ACHN (cell line): ENCODE results near the gene KCNV2.

ENCODE experiments used
- DNase-seq: peaks from one replicate; pipeline ENCODE4 v3.0.0-alpha.2; 2015
- in situ Hi-C: cut with HindIII; loops from 2 replicates; pipeline ENCODE4 v1.10.0; 2017; ENCODE audit warnings: low sequenced_read_pairs, low pct_ligation_motif_present, low pct_unique_long_range_greater_than_20kb

The KCNV2 gene

GRCh38 chr9:2711716-2712115 is 5.6 kb upstream of the KCNV2 start:
- in situ Hi-C loops, result no loop called here
- DNase-seq, result no peak

- DNase-seq, result no peak
- in situ Hi-C loops, result no loop called here
These were observed 839 bp downstream of the KCNV2 start for GRCh38 chr9:2718001-2718697.

GRCh38 chr9:2718698-2719033 is 1.4 kb downstream of the KCNV2 start:
- in situ Hi-C loops, result no loop called here
- DNase-seq, result no peak

GRCh38 chr9:2720179-2720654 is 2.9 kb downstream of the KCNV2 start:
- in situ Hi-C loops, result no loop called here
- peak; percentile 39 for DNase-seq

GRCh38 chr9:2722715-2723114 is 5.4 kb downstream of the KCNV2 start:
- peak; percentile 75 for DNase-seq
- in situ Hi-C loops, result no loop called here

GRCh38 chr9:2723376-2724065 is 6.2 kb downstream of the KCNV2 start:
- no peak for DNase-seq
- in situ Hi-C loops, result no loop called here

GRCh38 chr9:2725126-2725525 is 7.8 kb downstream of the KCNV2 start:
- peak; percentile 24 for DNase-seq
- in situ Hi-C loops, result no loop called here

- in situ Hi-C loops, result no loop called here
- no peak for DNase-seq
These were observed 8.8 kb downstream of the KCNV2 start for GRCh38 chr9:2725898-2726649.

GRCh38 chr9:2726650-2727340 is 9.5 kb downstream of the KCNV2 start:
- in situ Hi-C loops, result no loop called here
- peak; percentile 8 for DNase-seq

GRCh38 chr9:2727374-2727773 is 10.1 kb downstream of the KCNV2 start:
- in situ Hi-C loops, result no loop called here
- no peak for DNase-seq

GRCh38 chr9:2727966-2728613 is 10.8 kb downstream of the KCNV2 start:
- DNase-seq, result peak; percentile 41
- in situ Hi-C loops, result no loop called here

GRCh38 chr9:2729003-2729402 is 11.7 kb downstream of the KCNV2 start:
- no peak for DNase-seq

GRCh38 chr9:2729721-2730120 is 12.4 kb downstream of the KCNV2 start:
- no peak for DNase-seq
- in situ Hi-C loops, result no loop called here

More at GRCh38 chr9:2729003-2729402, 11.7 kb downstream of the KCNV2 start:
- in situ Hi-C loops, result no loop called here

- DNase-seq, result no peak
- in situ Hi-C loops, result no loop called here
These were observed 13.7 kb downstream of the KCNV2 start for GRCh38 chr9:2730971-2731370.

- in situ Hi-C loops, result no loop called here
These were observed 15.2 kb downstream of the KCNV2 start for GRCh38 chr9:2732492-2732891.

GRCh38 chr9:2740616-2741015 is 23.3 kb downstream of the KCNV2 start:
- DNase-seq, result no peak
- in situ Hi-C loops, result no loop called here

More at GRCh38 chr9:2732492-2732891, 15.2 kb downstream of the KCNV2 start:
- DNase-seq, result no peak

GRCh38 chr9:2741441-2742158 is 24.3 kb downstream of the KCNV2 start:
- in situ Hi-C loops, result no loop called here
- DNase-seq, result no peak

- in situ Hi-C loops, result no loop called here
These were observed 24.9 kb downstream of the KCNV2 start for GRCh38 chr9:2742214-2742613.

More at GRCh38 chr9:2742214-2742613, 24.9 kb downstream of the KCNV2 start:
- DNase-seq, result no peak
